Keratinocyte (primary cell): ENCODE data around the gene MTHFD1L. TPM values are rescaled to one million over a fixed set of nuclear protein-coding genes. Genes with fewer than 3 reads are reported as not detected.
"Not testable (repeated sequence)": the region's sequence is repeated elsewhere in the genome, so short reads cannot be mapped to it uniquely, and the experiment has no call there.

Experiments used
- DNase-seq: peaks from one replicate; pipeline ENCODE4 v3.0.0-alpha.2; 2011; ENCODE audit warnings: low read depth, missing footprints, low spot score
- FAIRE-seq: peaks from 2 replicates; lab custom pipeline; 2011; peaks lifted over from hg19 to GRCh38; lab: Jason Lieb, UNC
- H2AFZ ChIP-seq: 2 replicates; pipeline ENCODE4 v1.6.0; 2012; ENCODE audit warnings: low read length, control low read depth, inconsistent platforms; ENCODE audit not compliant: control insufficient read depth
- H3K27ac ChIP-seq: 2 replicates; pipeline ENCODE4 v1.5.1; 2011; ENCODE audit warnings: low read length; ENCODE audit not compliant: control insufficient read depth, insufficient read depth
- H3K27me3 ChIP-seq: 3 replicates; pipeline ENCODE4 v1.6.0; 2011; ENCODE audit warnings: low read length; ENCODE audit not compliant: control insufficient read depth, insufficient read depth; ENCODE audit errors: extremely low read depth
- H3K36me3 ChIP-seq, 2 experiments: 2 replicates in 1 of 2; 3 replicates in 1 of 2; pipeline ENCODE4 v1.5.1; 2011; ENCODE audit warnings: low read length in 2 of 2, mild to moderate bottlenecking in 1 of 2; ENCODE audit not compliant: control insufficient read depth in 2 of 2, insufficient read depth in 2 of 2; ENCODE audit errors: extremely low read depth in 1 of 2
- H3K4me1 ChIP-seq: 3 replicates; pipeline ENCODE4 v1.5.1; 2011; ENCODE audit warnings: low read length; ENCODE audit not compliant: control insufficient read depth, insufficient read depth; ENCODE audit errors: extremely low read depth
- H3K4me2 ChIP-seq: 3 replicates; pipeline ENCODE4 v1.6.0; 2011; ENCODE audit warnings: low read depth, low read length; ENCODE audit not compliant: control insufficient read depth, insufficient read depth; ENCODE audit errors: extremely low read depth
- H3K4me3 ChIP-seq, 3 experiments: fragments of 200-600 bp in 1 of 3; sonication (generic) in 1 of 3; 2 replicates in 2 of 3; 3 replicates in 1 of 3; pipeline ENCODE4 v1.5.1; 2011 to 2016; ENCODE audit warnings: low read length in 3 of 3, mild to moderate bottlenecking in 3 of 3, control low read depth in 2 of 3, inconsistent platforms in 1 of 3, low read depth in 1 of 3, mixed read lengths in 1 of 3, mixed run types in 1 of 3, moderate library complexity in 1 of 3; ENCODE audit not compliant: control insufficient read depth in 2 of 3, insufficient read depth in 2 of 3; ENCODE audit errors: extremely low read depth in 1 of 3
- H3K79me2 ChIP-seq: 2 replicates; pipeline ENCODE4 v1.6.0; 2012; ENCODE audit warnings: low read length; ENCODE audit not compliant: control insufficient read depth, insufficient read depth
- H3K9ac ChIP-seq: 3 replicates; pipeline ENCODE4 v1.6.0; 2011; ENCODE audit warnings: low read length; ENCODE audit not compliant: control insufficient read depth, insufficient read depth; ENCODE audit errors: extremely low read depth
- H3K9me1 ChIP-seq: 3 replicates; pipeline ENCODE4 v1.6.0; 2011; ENCODE audit warnings: low read length; ENCODE audit not compliant: control insufficient read depth, insufficient read depth; ENCODE audit errors: extremely low read depth
- H3K9me3 ChIP-seq: 2 replicates; pipeline ENCODE4 v1.5.1; 2012; ENCODE audit warnings: low read depth, low read length; ENCODE audit not compliant: control insufficient read depth
- H4K20me1 ChIP-seq: 3 replicates; pipeline ENCODE4 v1.6.0; 2011; ENCODE audit warnings: low read length; ENCODE audit not compliant: control insufficient read depth, insufficient read depth; ENCODE audit errors: extremely low read depth
- CTCF ChIP-seq, 3 experiments: IDR thresholded peaks in 1 of 3; conservative IDR thresholded peaks in 1 of 3; optimal IDR thresholded peaks in 1 of 3; 2 replicates in 2 of 3; 3 replicates in 1 of 3; pipeline versions ENCODE3 to v1.5.1; 2011; ENCODE audit warnings: low read length in 3 of 3, mild to moderate bottlenecking in 3 of 3, moderate library complexity in 2 of 3, control low read depth in 1 of 3, inconsistent platforms in 1 of 3; ENCODE audit not compliant: insufficient read depth in 2 of 3; ENCODE audit errors: extremely low read depth in 1 of 3
- EZH2 ChIP-seq: IDR thresholded peaks from one replicate; pipeline ENCODE4 v1.6.1; 2012; ENCODE audit warnings: inconsistent platforms, mild to moderate bottlenecking, low read length, moderate library complexity
- dilution Hi-C: fragments of 300-500 bp; cut with MboI; formaldehyde crosslinking; loops from one replicate; pipeline ENCODE4 v1.7.0; 2020; ENCODE audit warnings: low sequenced_read_pairs; ENCODE audit not compliant: extremely low pct_ligation_motif_present
- polyA plus RNA-seq, 5 experiments: library from polyadenylated mRNA; depleted of rRNA in 3 of 5; stranded (reverse) in 3 of 5; stranded (forward) in 1 of 5; unstranded in 1 of 5; fragments of >200 nt; gene quantifications; 1 replicate in 1 of 5; 2 replicates in 3 of 5; 3 replicates in 1 of 5; pipeline versions ENCODE4 v1.2.1 to v1.2.3, GENCODE V29; 2011 to 2012; ENCODE audit warnings: missing spikeins in 2 of 5, low read depth in 1 of 5, low replicate concordance in 1 of 5

MTHFD1L gene
- polyA plus RNA-seq, 1 donor (not counting 4 experiments of a cell fraction or from before 2014, with no cell fraction given) = 38.0 TPM

- H3K9me3 ChIP-seq = no peaks in the 10 kb centered on the region
- peaks cover 3 to 7% of the 10 kb centered on the region in 2 experiments for H3K36me3 ChIP-seq
- no peaks in the 10 kb centered on the region for H3K9me1 ChIP-seq
- peak overlapping the region; percentile 82 for H3K4me2 ChIP-seq
- dilution Hi-C loops = no loop called here
- H2AFZ ChIP-seq = peak overlapping the region; percentile 58
- H3K4me1 ChIP-seq = peaks cover 37% of the 10 kb centered on the region
- FAIRE-seq (no peak), DNase-seq (no peak)
- no peaks in the 10 kb centered on the region for H3K27me3 ChIP-seq
- no peak for TF ChIP-seq EZH2
- TF ChIP-seq CTCF (optimal IDR thresholded peaks at IDR 0.05 in 1 of 3, IDR thresholded peaks at IDR 0.05 in 1 of 3, conservative IDR thresholded peaks at IDR 0.05 in 1 of 3; ENCODE audit: extremely low read depth in 1 of 3, insufficient read depth in 2 of 3, low read length in 3 of 3) = no peak
- no peaks in the 10 kb centered on the region for H4K20me1 ChIP-seq
- peak overlapping the region in 2 of 3 experiments; percentile 17 to 36 for H3K4me3 ChIP-seq
- H3K9ac ChIP-seq = peak overlapping the region; percentile 83
- H3K27ac ChIP-seq = peak overlapping the region; percentile 98
- no peaks in the 10 kb centered on the region for H3K79me2 ChIP-seq
Observed at GRCh38 chr6:151036869-151037680, 171.6 kb downstream of the MTHFD1L start.

GRCh38 chr6:151038616-151039015 is 173.1 kb downstream of the MTHFD1L start:
- H4K20me1 ChIP-seq = no peaks in the 10 kb centered on the region
- dilution Hi-C loops = no loop called here
- H3K9ac ChIP-seq = no peak overlapping the region
- H3K79me2 ChIP-seq = no peaks in the 10 kb centered on the region
- peaks cover 3 to 7% of the 10 kb centered on the region in 2 experiments for H3K36me3 ChIP-seq
- no peak overlapping the region for H2AFZ ChIP-seq
- no peaks in the 10 kb centered on the region for H3K27me3 ChIP-seq
- no peak for TF ChIP-seq CTCF (optimal IDR thresholded peaks at IDR 0.05 in 1 of 3, IDR thresholded peaks at IDR 0.05 in 1 of 3, conservative IDR thresholded peaks at IDR 0.05 in 1 of 3; ENCODE audit: extremely low read depth in 1 of 3, insufficient read depth in 2 of 3, low read length in 3 of 3)
- TF ChIP-seq EZH2 = no peak
- no peak overlapping the region for H3K4me3 ChIP-seq
- peak overlapping the region; percentile 98 for H3K27ac ChIP-seq
- H3K9me1 ChIP-seq = no peaks in the 10 kb centered on the region
- no peak overlapping the region for H3K4me2 ChIP-seq
- H3K4me1 ChIP-seq = peaks cover 42% of the 10 kb centered on the region
- DNase-seq (no peak), FAIRE-seq (no peak)
- H3K9me3 ChIP-seq = no peaks in the 10 kb centered on the region

- peak overlapping the region; percentile 50 for H3K9ac ChIP-seq
- H2AFZ ChIP-seq, FAIRE-seq, dilution Hi-C loops, H3K79me2 ChIP-seq, H3K27me3 ChIP-seq, H3K4me3 ChIP-seq, H4K20me1 ChIP-seq, H3K9me3 ChIP-seq, H3K9me1 ChIP-seq: not testable (repeated sequence)
- H3K27ac ChIP-seq = peak overlapping the region; percentile 59
- peaks cover 0 to 10% of the 10 kb centered on the region in 2 experiments for H3K36me3 ChIP-seq
- peak overlapping the region; percentile 56 for H3K4me2 ChIP-seq
- DNase-seq = peak; percentile 89
- H3K4me1 ChIP-seq = peaks cover 48% of the 10 kb centered on the region
Observed at GRCh38 chr6:151040888-151041521, 175.5 kb downstream of the MTHFD1L start.
